Activated CD4-positive, alpha-beta T cell treated with anti-CD3 and anti-CD28 coated beads, Interleukin-2, amount 10 ng/mL, durations not matched to agents 7 days and 5 days (primary cell): Measurements from ENCODE around the gene SPRED2. TPM values are rescaled to one million over a fixed set of nuclear protein-coding genes. Genes with fewer than 3 reads are reported as not detected.
A peak's percentile ranks its signal among the peaks of the same experiment; 100 is the strongest.

ENCODE experiments used
- CTCF ChIA-PET: fragments of 350-600 bp; sonication (Branson Sonifier 250); formaldehyde crosslinking; loops from one replicate; lab custom pipeline; 2021; ENCODE audit warnings: antibody characterized with exemption; lab: Charles Lee
- POLR2A ChIA-PET: fragments of 350-600 bp; sonication (Branson Sonifier 250); formaldehyde crosslinking; loops from one replicate; lab custom pipeline; 2021; ENCODE audit warnings: antibody characterized with exemption; lab: Charles Lee
- DNase-seq: peaks from one replicate; pipeline ENCODE4 v3.0.0-alpha.2; 2020
- H3K27ac Mint-ChIP-seq: one replicate; pipeline ENCODE4 v1.8.0; 2021; ENCODE audit warnings: mild to moderate bottlenecking, moderate library complexity, mixed read lengths
- H3K27me3 Mint-ChIP-seq: one replicate; pipeline ENCODE4 v1.8.0; 2021; ENCODE audit warnings: mixed read lengths
- H3K36me3 Mint-ChIP-seq: one replicate; pipeline ENCODE4 v1.8.0; 2021; ENCODE audit warnings: low read depth, mixed read lengths
- H3K4me1 Mint-ChIP-seq: one replicate; pipeline ENCODE4 v1.8.0; 2021; ENCODE audit warnings: mixed read lengths
- H3K4me3 Mint-ChIP-seq: one replicate; pipeline ENCODE4 v1.8.0; 2021; ENCODE audit warnings: mild to moderate bottlenecking, moderate library complexity, mixed read lengths
- H3K9me3 Mint-ChIP-seq: one replicate; pipeline ENCODE4 v1.8.0; 2021; ENCODE audit warnings: mixed read lengths
- total RNA-seq, 2 experiments: library from RNA; stranded (reverse); gene quantifications; one replicate each; pipeline ENCODE4 v1.2.3, GENCODE V29; 2021

Gene SPRED2
- total RNA-seq, 2 experiments from 2014 or later, result 6.2 to 8.1 TPM

- no peak for DNase-seq
- no peak overlapping the region for H3K4me3 Mint-ChIP-seq
- H3K27ac Mint-ChIP-seq, result no peak overlapping the region
- H3K9me3 Mint-ChIP-seq, result peaks cover 4% of the 10 kb centered on the region
- peaks cover 2% of the 10 kb centered on the region for H3K36me3 Mint-ChIP-seq
- CTCF ChIA-PET, result no interaction called here
- H3K4me1 Mint-ChIP-seq, result peaks cover 28% of the 10 kb centered on the region
- POLR2A ChIA-PET, result no interaction called here
- peaks cover 3% of the 10 kb centered on the region for H3K27me3 Mint-ChIP-seq
Observed at GRCh38 chr2:65402780-65403528, 29.4 kb downstream of the SPRED2 start.

- no peak overlapping the region for H3K27ac Mint-ChIP-seq
- ChIA-PET POLR2A (no interaction called here), CTCF (no interaction called here)
- DNase-seq, result no peak
- peaks cover 4% of the 10 kb centered on the region for H3K9me3 Mint-ChIP-seq
- no peak overlapping the region for H3K4me3 Mint-ChIP-seq
- peaks cover 2% of the 10 kb centered on the region for H3K36me3 Mint-ChIP-seq
- peaks cover 28% of the 10 kb centered on the region for H3K4me1 Mint-ChIP-seq
- peaks cover 2% of the 10 kb centered on the region for H3K27me3 Mint-ChIP-seq
Observed at GRCh38 chr2:65402323-65402722, 30.1 kb downstream of the SPRED2 start.

GRCh38 chr2:65397122-65397521 lies 35.3 kb downstream of the SPRED2 start:
- DNase-seq, result no peak
- ChIA-PET POLR2A (no interaction called here), CTCF (interaction anchor here (0.8 to 1.1 kb wide), 3 partner anchors 7 to 24 kb away, joined by 3 read pairs; no protein-coding TSS in a partner anchor)
- no peak overlapping the region for H3K27ac Mint-ChIP-seq
- H3K27me3 Mint-ChIP-seq, result peaks cover 2% of the 10 kb centered on the region
- peaks cover 28% of the 10 kb centered on the region for H3K4me1 Mint-ChIP-seq
- H3K9me3 Mint-ChIP-seq, result peaks cover 4% of the 10 kb centered on the region
- peaks cover 2% of the 10 kb centered on the region for H3K36me3 Mint-ChIP-seq
- H3K4me3 Mint-ChIP-seq, result no peak overlapping the region

- Mint-ChIP-seq H3K4me3 (no peak overlapping the region), H3K27me3 (peaks cover 2% of the 10 kb centered on the region), H3K36me3 (peaks cover 2% of the 10 kb centered on the region), H3K4me1 (peaks cover 28% of the 10 kb centered on the region), H3K9me3 (peaks cover 4% of the 10 kb centered on the region), H3K27ac (no peak overlapping the region)
- ChIA-PET CTCF (interaction anchor here (1.0 to 1.1 kb wide), 2 partner anchors 8 to 11 kb away, joined by 3 read pairs; no protein-coding TSS in a partner anchor), POLR2A (interaction anchor here (0.6 kb wide), 1 partner anchor 23 kb away, joined by 3 read pairs; no protein-coding TSS in a partner anchor)
- DNase-seq, result no peak
Observed at GRCh38 chr2:65396348-65397026, 35.9 kb downstream of the SPRED2 start.

- no peak for DNase-seq
- Mint-ChIP-seq H3K4me3 (no peak overlapping the region), H3K27ac (no peak overlapping the region), H3K27me3 (peaks cover 2% of the 10 kb centered on the region), H3K4me1 (peaks cover 28% of the 10 kb centered on the region), H3K36me3 (peaks cover 2% of the 10 kb centered on the region), H3K9me3 (peaks cover 4% of the 10 kb centered on the region)
- ChIA-PET CTCF (interaction anchor here (1.0 kb wide), 1 partner anchor 12 kb away, joined by 3 read pairs; no protein-coding TSS in a partner anchor), POLR2A (no interaction called here)
Observed at GRCh38 chr2:65395621-65396347, 36.6 kb downstream of the SPRED2 start.

DNA sequence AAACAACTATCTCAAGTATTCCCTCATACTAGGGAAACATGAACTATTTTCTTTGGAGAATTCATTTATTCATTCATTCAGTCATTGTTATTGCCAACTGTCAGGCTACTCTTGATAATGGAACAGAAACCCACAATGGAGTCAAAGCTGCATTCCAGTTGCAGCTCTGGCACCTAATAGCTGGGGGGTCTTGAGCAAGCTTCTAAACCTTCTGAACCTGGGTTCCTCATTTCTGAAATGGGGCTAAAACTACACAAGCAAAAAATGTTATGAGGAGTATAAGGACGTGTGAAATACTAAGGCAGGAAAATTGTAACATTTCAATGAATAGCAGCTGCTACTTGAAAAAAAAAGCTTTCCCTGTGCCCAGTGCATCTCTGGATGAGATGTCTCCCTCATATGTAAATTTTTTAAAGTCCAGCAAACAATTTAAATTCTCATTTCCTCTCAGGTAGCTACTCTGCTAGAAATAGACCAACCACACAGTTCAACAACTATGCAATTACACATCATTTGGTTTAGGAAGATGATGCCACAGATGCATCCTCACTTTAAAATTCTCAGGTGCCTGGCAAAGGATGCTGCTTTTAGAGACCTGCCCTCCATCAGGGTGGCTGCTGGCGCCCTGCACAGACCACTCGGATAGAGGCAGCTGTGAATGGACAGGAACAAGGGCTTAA lies 38.5 kb downstream of the SPRED2 start:
- H3K9me3 Mint-ChIP-seq, result peaks cover 4% of the 10 kb centered on the region
- ChIA-PET CTCF (no interaction called here), POLR2A (interaction anchor here (0.6 kb wide), 1 partner anchor 97 kb away, joined by 3 read pairs; no protein-coding TSS in a partner anchor)
- no peaks in the 10 kb centered on the region for H3K27me3 Mint-ChIP-seq
- DNase-seq, result no peak
- no peak overlapping the region for H3K4me3 Mint-ChIP-seq
- H3K27ac Mint-ChIP-seq, result no peak overlapping the region
- peaks cover 2% of the 10 kb centered on the region for H3K36me3 Mint-ChIP-seq
- peaks cover 46% of the 10 kb centered on the region for H3K4me1 Mint-ChIP-seq

GRCh38 chr2:65393046-65393445 lies 39.4 kb downstream of the SPRED2 start:
- Mint-ChIP-seq H3K36me3 (no peaks in the 10 kb centered on the region), H3K4me3 (no peak overlapping the region), H3K27me3 (no peaks in the 10 kb centered on the region), H3K9me3 (no peaks in the 10 kb centered on the region), H3K27ac (no peak overlapping the region), H3K4me1 (peaks cover 48% of the 10 kb centered on the region)
- DNase-seq, result no peak
- ChIA-PET POLR2A (interaction anchor here (0.6 kb wide), 1 partner anchor 98 kb away, joined by 3 read pairs; no protein-coding TSS in a partner anchor), CTCF (interaction anchor here (1.0 kb wide), 1 partner anchor 15 kb away, joined by 4 read pairs; no protein-coding TSS in a partner anchor)

DNA sequence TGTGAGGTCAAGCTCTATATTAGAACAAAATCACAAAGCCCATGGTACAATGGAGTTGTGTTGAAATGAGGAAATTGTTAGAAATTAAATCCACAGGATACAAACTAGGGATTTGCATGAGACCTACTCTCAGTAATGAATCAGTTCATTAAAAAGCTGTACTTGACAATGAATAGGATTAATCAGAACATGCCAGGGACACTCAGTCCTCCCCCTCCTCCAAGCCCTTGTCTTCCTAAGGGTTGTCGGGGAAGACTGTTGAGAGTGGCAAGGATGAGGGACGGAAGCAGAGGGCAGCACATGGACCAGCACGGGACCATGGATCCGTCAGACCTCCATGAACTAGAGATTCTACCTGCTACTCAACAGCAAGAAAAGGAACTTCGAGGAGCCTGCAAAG lies 39.8 kb downstream of the SPRED2 start:
- DNase-seq, result no peak
- Mint-ChIP-seq H3K4me3 (no peak overlapping the region), H3K36me3 (no peaks in the 10 kb centered on the region), H3K4me1 (peaks cover 43% of the 10 kb centered on the region), H3K27ac (no peak overlapping the region), H3K9me3 (no peaks in the 10 kb centered on the region), H3K27me3 (no peaks in the 10 kb centered on the region)
- CTCF ChIA-PET, result interaction anchor here (0.6 to 1.0 kb wide), 2 partner anchors 16 to 17 kb away, joined by 3 to 4 read pairs; no protein-coding TSS in a partner anchor
- POLR2A ChIA-PET, result no interaction called here

- peaks cover 22% of the 10 kb centered on the region for H3K4me1 Mint-ChIP-seq
- ChIA-PET POLR2A (no interaction called here), CTCF (interaction anchor here (0.7 kb wide), 1 partner anchor 28 kb away, joined by 3 read pairs; no protein-coding TSS in a partner anchor)
- H3K4me3 Mint-ChIP-seq, result peak overlapping the region; percentile 56
- no peaks in the 10 kb centered on the region for H3K9me3 Mint-ChIP-seq
- H3K27ac Mint-ChIP-seq, result no peak overlapping the region
- no peaks in the 10 kb centered on the region for H3K36me3 Mint-ChIP-seq
- no peaks in the 10 kb centered on the region for H3K27me3 Mint-ChIP-seq
- peak; percentile 29 for DNase-seq
Observed at GRCh38 chr2:65390134-65390533, 42.3 kb downstream of the SPRED2 start.

DNA sequence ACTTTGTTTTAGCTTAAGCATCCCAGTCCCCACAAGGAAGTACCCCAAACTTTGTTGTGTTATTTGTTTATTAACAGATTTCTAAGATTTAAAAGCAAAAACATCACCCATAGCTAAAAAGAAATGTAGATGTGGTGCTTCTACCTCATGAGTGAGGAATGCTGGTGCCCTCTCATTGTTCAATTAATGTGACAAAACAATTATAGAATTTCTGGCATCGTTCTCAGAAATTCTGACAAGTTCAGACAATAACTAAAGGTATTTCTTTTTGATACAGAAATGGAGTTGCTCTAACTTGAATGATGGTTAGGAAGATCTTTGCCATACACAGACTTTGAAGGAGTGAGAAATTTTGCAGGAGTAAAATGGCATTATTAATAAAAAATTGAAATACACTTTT lies 42.9 kb downstream of the SPRED2 start:
- ChIA-PET CTCF (no interaction called here), POLR2A (no interaction called here)
- H3K27ac Mint-ChIP-seq, result no peak overlapping the region
- H3K27me3 Mint-ChIP-seq, result no peaks in the 10 kb centered on the region
- no peak overlapping the region for H3K4me3 Mint-ChIP-seq
- no peaks in the 10 kb centered on the region for H3K9me3 Mint-ChIP-seq
- DNase-seq, result no peak
- no peaks in the 10 kb centered on the region for H3K36me3 Mint-ChIP-seq
- peaks cover 24% of the 10 kb centered on the region for H3K4me1 Mint-ChIP-seq

- POLR2A ChIA-PET, result no interaction called here
- CTCF ChIA-PET, result no interaction called here
- no peaks in the 10 kb centered on the region for H3K36me3 Mint-ChIP-seq
Observed at GRCh38 chr2:65388596-65389390, 43.6 kb downstream of the SPRED2 start.

More at GRCh38 chr2:65388596-65389390, 43.6 kb downstream of the SPRED2 start:
- Mint-ChIP-seq H3K4me3 (no peak overlapping the region), H3K9me3 (no peaks in the 10 kb centered on the region), H3K4me1 (peaks cover 24% of the 10 kb centered on the region), H3K27me3 (no peaks in the 10 kb centered on the region), H3K27ac (no peak overlapping the region)
- DNase-seq, result no peak
